Activated B cell treated with CpG ODN at 0.5 μM for 24 hours (primary cell): ENCODE results near the gene SKIC3. TPM values are rescaled to one million over a fixed set of nuclear protein-coding genes. Genes with fewer than 3 reads are reported as not detected.

ENCODE experiments used
- ATAC-seq: fragments of 200-7000 bp; cut with Tn5 transposase; one replicate; pipeline ENCODE4 v1.10.0; 2021; ENCODE audit warnings: low read depth, mild to moderate bottlenecking, moderate library complexity
- CTCF ChIA-PET: fragments of 350-600 bp; sonication (Branson Sonifier 250); formaldehyde crosslinking; loops from one replicate; lab custom pipeline; 2021; ENCODE audit warnings: antibody characterized with exemption; lab: Charles Lee
- POLR2A ChIA-PET: fragments of 350-600 bp; sonication (Branson Sonifier 250); formaldehyde crosslinking; loops from one replicate; lab custom pipeline; 2021; ENCODE audit warnings: antibody characterized with exemption; lab: Charles Lee
- DNase-seq: peaks from one replicate; pipeline ENCODE4 v3.0.0; 2022
- H3K27ac Mint-ChIP-seq: one replicate; pipeline ENCODE4 v1.8.0; 2020; ENCODE audit warnings: mixed read lengths
- H3K27me3 Mint-ChIP-seq: one replicate; pipeline ENCODE4 v1.8.0; 2021; ENCODE audit warnings: mixed read lengths
- H3K36me3 Mint-ChIP-seq: one replicate; pipeline ENCODE4 v1.8.0; 2021; ENCODE audit warnings: low read depth, mixed read lengths
- H3K4me1 Mint-ChIP-seq: one replicate; pipeline ENCODE4 v1.8.0; 2021; ENCODE audit warnings: mixed read lengths
- H3K4me3 Mint-ChIP-seq: one replicate; pipeline ENCODE4 v1.8.0; 2020; ENCODE audit warnings: mild to moderate bottlenecking, mixed read lengths
- H3K9me3 Mint-ChIP-seq: one replicate; pipeline ENCODE4 v1.8.0; 2020; ENCODE audit warnings: mixed read lengths
- intact Hi-C: fragments of 100-400 bp; cut with micrococcal nuclease; formaldehyde crosslinking; loops from one replicate; pipeline ENCODE4 v1.15.1; 2024
- total RNA-seq: library from RNA; stranded (reverse); gene quantifications from 2 replicates; pipeline ENCODE4 v1.2.3, GENCODE V29; 2022
- TF ChIP-seq, protein P1 (sequence below): fragments of 200-600 bp; IDR thresholded peaks from one replicate; pipeline ENCODE4 v1.8.0; 2022; ENCODE audit warnings: antibody characterized with exemption, mild to moderate bottlenecking

Gene SKIC3
- total RNA-seq, 1 donor from 2014 or later = 78.7 TPM

DNA sequence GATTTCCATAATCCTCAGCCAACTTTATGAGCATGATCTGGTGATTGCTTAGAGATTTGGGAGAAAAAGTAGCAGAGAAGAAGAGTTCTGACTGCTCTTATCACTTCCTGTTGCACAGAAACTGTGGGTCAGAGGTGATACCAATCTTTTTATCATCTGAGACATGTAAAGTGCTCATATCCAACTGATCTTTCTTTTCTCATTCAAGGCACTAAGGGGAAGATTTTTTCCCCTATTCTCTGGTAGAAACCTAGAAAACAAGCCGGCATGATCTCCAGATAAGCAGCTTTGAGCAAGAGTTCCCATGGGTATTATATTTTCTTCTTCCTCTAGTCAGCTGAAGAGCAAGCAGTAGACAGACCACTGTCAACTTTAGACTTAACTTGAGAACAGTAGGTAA lies 36.1 kb upstream of the SKIC3 start:
- no peaks in the 10 kb centered on the region for H3K27me3 Mint-ChIP-seq
- intact Hi-C loops = no loop called here
- no peak overlapping the region for H3K4me3 Mint-ChIP-seq
- TF ChIP-seq, protein P1, sequence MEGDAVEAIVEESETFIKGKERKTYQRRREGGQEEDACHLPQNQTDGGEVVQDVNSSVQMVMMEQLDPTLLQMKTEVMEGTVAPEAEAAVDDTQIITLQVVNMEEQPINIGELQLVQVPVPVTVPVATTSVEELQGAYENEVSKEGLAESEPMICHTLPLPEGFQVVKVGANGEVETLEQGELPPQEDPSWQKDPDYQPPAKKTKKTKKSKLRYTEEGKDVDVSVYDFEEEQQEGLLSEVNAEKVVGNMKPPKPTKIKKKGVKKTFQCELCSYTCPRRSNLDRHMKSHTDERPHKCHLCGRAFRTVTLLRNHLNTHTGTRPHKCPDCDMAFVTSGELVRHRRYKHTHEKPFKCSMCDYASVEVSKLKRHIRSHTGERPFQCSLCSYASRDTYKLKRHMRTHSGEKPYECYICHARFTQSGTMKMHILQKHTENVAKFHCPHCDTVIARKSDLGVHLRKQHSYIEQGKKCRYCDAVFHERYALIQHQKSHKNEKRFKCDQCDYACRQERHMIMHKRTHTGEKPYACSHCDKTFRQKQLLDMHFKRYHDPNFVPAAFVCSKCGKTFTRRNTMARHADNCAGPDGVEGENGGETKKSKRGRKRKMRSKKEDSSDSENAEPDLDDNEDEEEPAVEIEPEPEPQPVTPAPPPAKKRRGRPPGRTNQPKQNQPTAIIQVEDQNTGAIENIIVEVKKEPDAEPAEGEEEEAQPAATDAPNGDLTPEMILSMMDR = no peak
- H3K36me3 Mint-ChIP-seq = peaks cover 7% of the 10 kb centered on the region
- ChIA-PET CTCF (no interaction called here), POLR2A (no interaction called here)
- peaks cover 7% of the 10 kb centered on the region for H3K4me1 Mint-ChIP-seq
- no peak overlapping the region for H3K27ac Mint-ChIP-seq
- no peak for ATAC-seq
- no peak for DNase-seq
- no peaks in the 10 kb centered on the region for H3K9me3 Mint-ChIP-seq

GRCh38 chr5:95583992-95584391 lies 29.2 kb upstream of the SKIC3 start:
- H3K27ac Mint-ChIP-seq = no peak overlapping the region
- TF ChIP-seq, protein P1 = no peak
- H3K36me3 Mint-ChIP-seq = peaks cover 18% of the 10 kb centered on the region
- H3K4me3 Mint-ChIP-seq = no peak overlapping the region
- intact Hi-C loops = no loop called here
- H3K27me3 Mint-ChIP-seq = no peaks in the 10 kb centered on the region
- no peak for ATAC-seq
- H3K4me1 Mint-ChIP-seq = no peaks in the 10 kb centered on the region
- POLR2A ChIA-PET = no interaction called here
- DNase-seq = no peak
- no peaks in the 10 kb centered on the region for H3K9me3 Mint-ChIP-seq
- CTCF ChIA-PET = no interaction called here

DNA sequence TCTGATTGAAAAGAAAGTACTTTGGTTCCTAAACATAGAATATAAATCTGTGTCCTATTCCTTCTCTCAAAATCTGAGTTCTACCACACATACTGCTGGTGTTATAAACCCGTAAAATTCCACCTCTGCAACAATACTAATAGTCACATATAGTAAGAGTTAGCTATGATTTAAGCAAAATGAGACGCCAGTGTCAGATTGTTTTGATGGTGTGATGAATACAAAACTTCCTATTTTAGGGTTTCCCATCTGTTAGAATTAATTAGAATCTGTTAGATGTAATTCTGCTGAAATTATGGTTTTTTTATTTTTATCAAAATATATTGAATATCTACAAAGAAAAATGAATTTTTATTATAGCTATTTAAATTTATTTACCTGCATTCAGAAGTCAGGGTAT lies 26.8 kb upstream of the SKIC3 start:
- Mint-ChIP-seq H3K9me3 (no peaks in the 10 kb centered on the region), H3K4me1 (no peaks in the 10 kb centered on the region), H3K27me3 (no peaks in the 10 kb centered on the region), H3K27ac (no peak overlapping the region), H3K4me3 (no peak overlapping the region), H3K36me3 (peaks cover 19% of the 10 kb centered on the region)
- POLR2A ChIA-PET = interaction anchor here (0.6 kb wide), 1 partner anchor 62 kb away, joined by 6 read pairs; no protein-coding TSS in a partner anchor
- TF ChIP-seq, protein P1 = no peak
- CTCF ChIA-PET = interaction anchor here (1.4 kb wide), 1 partner anchor 83 kb away, joined by 5 read pairs; no protein-coding TSS in a partner anchor
- ATAC-seq (no peak), DNase-seq (no peak)
- intact Hi-C loops = no loop called here

DNA sequence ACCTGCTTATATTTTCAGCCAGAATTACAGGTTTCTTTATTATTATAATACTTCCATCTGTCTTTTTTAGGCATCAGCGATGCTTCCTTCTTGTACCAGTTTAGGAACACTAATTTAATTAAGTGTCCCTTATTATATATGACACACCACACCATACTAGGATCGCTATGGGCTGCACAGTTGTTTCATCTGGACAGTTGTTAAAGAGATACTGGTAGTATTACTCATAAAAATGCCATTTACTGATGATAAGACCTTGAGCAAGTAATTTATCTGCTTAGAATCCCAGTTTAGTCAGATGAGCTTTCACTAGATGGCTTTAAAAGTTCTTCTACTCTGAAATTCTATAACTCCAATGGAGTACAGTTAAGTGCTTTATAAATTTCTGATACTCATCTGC lies 17.2 kb upstream of the SKIC3 start:
- ATAC-seq = no peak
- no peak for DNase-seq
- ChIA-PET CTCF (no interaction called here), POLR2A (no interaction called here)
- no peaks in the 10 kb centered on the region for H3K9me3 Mint-ChIP-seq
- H3K27me3 Mint-ChIP-seq = no peaks in the 10 kb centered on the region
- TF ChIP-seq, protein P1 = no peak
- no peak overlapping the region for H3K27ac Mint-ChIP-seq
- H3K4me1 Mint-ChIP-seq = no peaks in the 10 kb centered on the region
- H3K36me3 Mint-ChIP-seq = peaks cover 39% of the 10 kb centered on the region
- intact Hi-C loops = no loop called here
- H3K4me3 Mint-ChIP-seq = no peak overlapping the region

DNA sequence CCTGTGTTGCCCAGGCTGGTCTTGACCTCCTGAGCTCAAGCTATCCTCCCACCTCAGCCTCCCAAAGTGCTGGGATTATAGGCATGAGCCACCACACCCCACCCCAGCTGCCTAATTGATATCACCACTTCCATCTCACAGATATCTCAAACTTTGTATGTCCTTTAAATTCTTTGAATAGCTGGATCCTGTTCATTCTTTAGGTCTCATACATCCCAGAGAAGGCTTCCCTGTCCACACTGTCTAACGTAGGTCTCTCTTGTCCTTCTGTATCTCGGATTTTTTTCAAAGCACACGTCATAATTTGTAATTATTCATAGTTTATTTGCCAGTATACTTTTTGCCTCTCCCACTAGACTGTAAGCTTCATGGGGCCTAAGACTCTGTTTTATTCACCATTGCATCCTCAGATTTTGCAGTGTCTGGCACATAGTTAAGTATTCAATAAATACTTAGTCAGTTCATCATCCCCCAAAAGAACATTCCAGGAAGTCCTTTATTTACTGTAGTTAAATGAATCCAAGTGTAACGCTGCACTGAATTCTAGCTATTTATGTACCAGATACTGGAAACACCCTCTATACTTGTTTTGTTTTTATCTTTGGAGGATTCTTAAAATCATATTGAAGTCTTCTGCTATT lies 10.6 kb upstream of the SKIC3 start:
- POLR2A ChIA-PET = no interaction called here
- intact Hi-C loops = no loop called here

More for the DNA sequence above, 10.6 kb upstream of the SKIC3 start:
- no peak for DNase-seq
- Mint-ChIP-seq H3K27me3 (no peaks in the 10 kb centered on the region), H3K27ac (no peak overlapping the region), H3K4me3 (no peak overlapping the region), H3K9me3 (no peaks in the 10 kb centered on the region), H3K4me1 (no peaks in the 10 kb centered on the region), H3K36me3 (peaks cover 26% of the 10 kb centered on the region)
- CTCF ChIA-PET = no interaction called here
- TF ChIP-seq, protein P1 = no peak
- ATAC-seq = no peak
